Islet precursor cell (in vitro differentiated cells): ENCODE results near the gene DLL3.

Source experiments
- DNase-seq: peaks from one replicate; pipeline ENCODE4 v3.0.0-alpha.2; 2018

DLL3 gene

GRCh38 chr19:39483141-39483540 lies 15.6 kb upstream of the DLL3 start:
- no peak for DNase-seq

- no peak for DNase-seq
Observed at GRCh38 chr19:39489756-39490155, 9.0 kb upstream of the DLL3 start.

GRCh38 chr19:39492225-39492624 lies 6.5 kb upstream of the DLL3 start:
- no peak for DNase-seq

GRCh38 chr19:39492788-39493187 lies 6.0 kb upstream of the DLL3 start:
- no peak for DNase-seq

GRCh38 chr19:39494661-39495060 lies 4.1 kb upstream of the DLL3 start:
- DNase-seq, result no peak

- DNase-seq, result no peak
Observed at GRCh38 chr19:39496063-39496462, 2.7 kb upstream of the DLL3 start.

- no peak for DNase-seq
Observed at GRCh38 chr19:39497701-39497995, 1.1 kb upstream of the DLL3 start.

GRCh38 chr19:39497996-39498797 lies 550 bp upstream of the DLL3 start:
- peak; percentile 83 for DNase-seq

GRCh38 chr19:39499932-39500331 lies 1.2 kb downstream of the DLL3 start:
- DNase-seq, result no peak

- no peak for DNase-seq
Observed at GRCh38 chr19:39500543-39500942, 1.8 kb downstream of the DLL3 start.

- no peak for DNase-seq
Observed at GRCh38 chr19:39501340-39501739, 2.6 kb downstream of the DLL3 start.

GRCh38 chr19:39502640-39503417 lies 4.1 kb downstream of the DLL3 start:
- DNase-seq, result peak; percentile 78

- no peak for DNase-seq
Observed at GRCh38 chr19:39506598-39506943, 7.8 kb downstream of the DLL3 start.

GRCh38 chr19:39506944-39507714 lies 8.4 kb downstream of the DLL3 start:
- peak; percentile 81 for DNase-seq

GRCh38 chr19:39507715-39508364 lies 9.1 kb downstream of the DLL3 start:
- DNase-seq, result no peak

GRCh38 chr19:39508629-39509028 lies 9.9 kb downstream of the DLL3 start:
- DNase-seq, result no peak

GRCh38 chr19:39509233-39509632 lies 10.5 kb downstream of the DLL3 start:
- no peak for DNase-seq

GRCh38 chr19:39512988-39513387 lies 14.2 kb downstream of the DLL3 start:
- DNase-seq, result no peak

- peak; percentile 74 for DNase-seq
Observed at GRCh38 chr19:39514840-39515550, 16.2 kb downstream of the DLL3 start, which contains the start of gene SELENOV. Gene SELENOV (plus strand): TSS chr19:39515139. CDS start chr19:39515213, 74 bp downstream.

GRCh38 chr19:39515551-39516191 lies 16.9 kb downstream of the DLL3 start:
- DNase-seq, result no peak

GRCh38 chr19:39516270-39516669 lies 17.5 kb downstream of the DLL3 start:
- DNase-seq, result no peak

GRCh38 chr19:39517432-39517831 lies 18.7 kb downstream of the DLL3 start:
- no peak for DNase-seq
